Hepatocyte (in vitro differentiated cells): Measurements from ENCODE around the gene RAB11FIP4. TPM values are rescaled to one million over a fixed set of nuclear protein-coding genes. Genes with fewer than 3 reads are reported as not detected.

Experiments used
- DNase-seq: peaks from one replicate; pipeline ENCODE4 v3.0.0-alpha.2; 2016; ENCODE audit warnings: low spot score
- H2AFZ ChIP-seq: fragments of 200-600 bp; sonication (generic); 2 replicates; pipeline ENCODE4 v1.6.0; 2016; ENCODE audit warnings: antibody characterized with exemption, mild to moderate bottlenecking
- H3K27ac ChIP-seq: fragments of 200-600 bp; sonication (generic); 2 replicates; pipeline ENCODE4 v1.5.1; 2016; ENCODE audit warnings: mild to moderate bottlenecking
- H3K27me3 ChIP-seq: fragments of 200-600 bp; sonication (generic); 2 replicates; pipeline ENCODE4 v1.6.1; 2016
- H3K36me3 ChIP-seq: fragments of 200-600 bp; sonication (generic); replicated peaks from 2 replicates; pipeline ENCODE4 v1.5.1; 2016; ENCODE audit warnings: low read depth; ENCODE audit not compliant: insufficient read depth
- H3K4me1 ChIP-seq: fragments of 200-600 bp; sonication (generic); 2 replicates; pipeline ENCODE4 v1.5.1; 2016; ENCODE audit warnings: mild to moderate bottlenecking, moderate library complexity; ENCODE audit not compliant: insufficient read depth
- H3K4me2 ChIP-seq: fragments of 200-600 bp; sonication (generic); 2 replicates; pipeline ENCODE4 v1.6.0; 2016
- H3K4me3 ChIP-seq: fragments of 200-600 bp; sonication (generic); 2 replicates; pipeline ENCODE4 v1.5.1; 2016; ENCODE audit warnings: mild to moderate bottlenecking
- H3K79me2 ChIP-seq: fragments of 200-600 bp; sonication (generic); 2 replicates; pipeline ENCODE4 v1.6.0; 2017; ENCODE audit warnings: mild to moderate bottlenecking
- H3K9me2 ChIP-seq: fragments of 200-600 bp; sonication (generic); replicated peaks from 2 replicates; pipeline ENCODE4 v1.6.0; 2017; ENCODE audit warnings: mild to moderate bottlenecking; ENCODE audit not compliant: insufficient read depth
- H3K9me3 ChIP-seq: fragments of 200-600 bp; sonication (generic); 2 replicates; pipeline ENCODE4 v1.5.1; 2016; ENCODE audit warnings: low read depth, mild to moderate bottlenecking
- H4K20me1 ChIP-seq: fragments of 200-600 bp; sonication (generic); 2 replicates; pipeline ENCODE4 v1.6.0; 2016; ENCODE audit warnings: mild to moderate bottlenecking; ENCODE audit not compliant: insufficient read depth, poor library complexity, severe bottlenecking
- EZH2 ChIP-seq: fragments of 200-600 bp; sonication (generic); IDR thresholded peaks from 2 replicates; pipeline ENCODE4 v1.6.1; 2016; ENCODE audit warnings: antibody characterized with exemption, mild to moderate bottlenecking, borderline replicate concordance
- EZH2phosphoT487 ChIP-seq: fragments of 200-600 bp; sonication (generic); IDR thresholded peaks from one replicate; pipeline ENCODE4 v1.6.1; 2018; ENCODE audit warnings: antibody characterized with exemption, mild to moderate bottlenecking, low read depth, moderate library complexity; ENCODE audit not compliant: unreplicated experiment, severe bottlenecking
- WGBS: methylation state at CpG from one replicate; pipeline ENCODE4 v1.1.6; 2016; ENCODE audit warnings: low lambda C conversion rate; ENCODE audit errors: missing lambda C conversion rate; 5-methylcytosine and 5-hydroxymethylcytosine counted together
- polyA plus RNA-seq: library from polyadenylated mRNA; unstranded; fragments of >200 nt; fragmentation: Nextera tagmentation; extraction: Ambion mirVana; gene quantifications from 2 replicates; pipeline ENCODE4 v1.2.1, GENCODE V29; 2016
- total RNA-seq: library from RNA; depleted of rRNA; stranded (reverse); fragments of >200 nt; gene quantifications from 2 replicates; pipeline ENCODE4 v1.2.3, GENCODE V29; 2014
- TF ChIP-seq, protein P1 (sequence below): fragments of 200-600 bp; sonication (generic); IDR thresholded peaks from 2 replicates; pipeline ENCODE4 v1.5.1; 2016; ENCODE audit warnings: antibody characterized with exemption, mild to moderate bottlenecking; ENCODE audit not compliant: poor library complexity

RAB11FIP4 gene
- total and polyA plus RNA-seq, 2 experiments from 2014 or later: 25.8 to 35.6 TPM

DNA sequence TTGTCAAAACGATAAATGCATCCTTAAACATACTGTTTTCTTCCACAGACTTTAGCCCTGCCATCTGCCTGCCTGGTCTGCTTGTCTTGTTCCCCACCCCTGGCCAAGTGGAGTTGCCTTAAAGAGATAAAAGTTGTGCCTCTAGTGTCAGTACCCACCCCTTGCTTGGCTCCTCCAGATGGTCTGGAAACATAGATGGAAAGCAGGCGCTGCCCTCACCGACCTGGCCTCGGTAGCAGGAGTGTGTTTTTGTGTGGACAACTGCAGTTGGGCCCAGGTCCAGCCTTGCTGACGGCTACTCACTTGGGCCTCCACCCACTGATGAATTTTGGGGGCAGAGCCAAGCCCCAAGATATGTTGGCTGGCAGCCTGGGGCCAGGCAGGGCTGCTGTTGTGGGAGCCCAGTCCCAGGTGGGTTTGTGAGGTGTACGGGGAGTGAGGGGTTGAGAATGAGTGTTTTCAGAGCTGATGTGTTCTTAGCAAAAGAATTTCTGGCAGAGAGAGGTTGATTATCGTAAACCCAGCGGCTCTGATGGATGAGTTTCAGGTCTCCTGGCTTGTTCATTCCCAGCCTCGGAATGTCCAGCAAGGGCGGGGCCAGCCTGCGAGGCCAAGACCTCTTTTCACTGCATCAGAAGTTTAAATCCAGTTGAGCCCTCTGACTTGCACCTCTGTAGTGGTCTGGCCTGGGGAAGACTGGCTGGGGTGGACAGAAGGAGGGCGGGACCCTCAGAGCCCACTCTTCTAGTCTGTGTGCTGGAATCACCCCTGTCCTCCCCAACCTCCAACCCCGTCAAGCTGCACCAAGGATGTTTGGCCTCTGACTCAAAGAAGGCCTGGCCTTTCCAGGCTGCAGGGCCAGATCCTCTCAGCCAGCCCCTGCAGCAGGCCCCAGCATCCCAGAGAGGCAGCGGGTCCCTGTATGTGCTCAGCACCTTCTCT is 179.7 kb downstream of the RAB11FIP4 start:
- peaks cover 76% of the 10 kb centered on the region for H3K79me2 ChIP-seq
- H3K4me3 ChIP-seq: no peak overlapping the region
- no peaks in the 10 kb centered on the region for H4K20me1 ChIP-seq
- no peaks in the 10 kb centered on the region for H3K9me2 ChIP-seq
- no peak overlapping the region for H2AFZ ChIP-seq
- peaks cover 4% of the 10 kb centered on the region for H3K4me1 ChIP-seq
- H3K36me3 ChIP-seq: no peaks in the 10 kb centered on the region
- peak; percentile 56 for DNase-seq
- no peaks in the 10 kb centered on the region for H3K27me3 ChIP-seq
- WGBS: 62% methylated on average over 14 of the region's 14 CpGs
- TF ChIP-seq EZH2: no peak
- no peak for TF ChIP-seq EZH2phosphoT487
- TF ChIP-seq, protein P1, sequence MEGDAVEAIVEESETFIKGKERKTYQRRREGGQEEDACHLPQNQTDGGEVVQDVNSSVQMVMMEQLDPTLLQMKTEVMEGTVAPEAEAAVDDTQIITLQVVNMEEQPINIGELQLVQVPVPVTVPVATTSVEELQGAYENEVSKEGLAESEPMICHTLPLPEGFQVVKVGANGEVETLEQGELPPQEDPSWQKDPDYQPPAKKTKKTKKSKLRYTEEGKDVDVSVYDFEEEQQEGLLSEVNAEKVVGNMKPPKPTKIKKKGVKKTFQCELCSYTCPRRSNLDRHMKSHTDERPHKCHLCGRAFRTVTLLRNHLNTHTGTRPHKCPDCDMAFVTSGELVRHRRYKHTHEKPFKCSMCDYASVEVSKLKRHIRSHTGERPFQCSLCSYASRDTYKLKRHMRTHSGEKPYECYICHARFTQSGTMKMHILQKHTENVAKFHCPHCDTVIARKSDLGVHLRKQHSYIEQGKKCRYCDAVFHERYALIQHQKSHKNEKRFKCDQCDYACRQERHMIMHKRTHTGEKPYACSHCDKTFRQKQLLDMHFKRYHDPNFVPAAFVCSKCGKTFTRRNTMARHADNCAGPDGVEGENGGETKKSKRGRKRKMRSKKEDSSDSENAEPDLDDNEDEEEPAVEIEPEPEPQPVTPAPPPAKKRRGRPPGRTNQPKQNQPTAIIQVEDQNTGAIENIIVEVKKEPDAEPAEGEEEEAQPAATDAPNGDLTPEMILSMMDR: no peak
- peak overlapping the region; percentile 69 for H3K27ac ChIP-seq
- H3K4me2 ChIP-seq: peak overlapping the region; percentile 51
- H3K9me3 ChIP-seq: no peaks in the 10 kb centered on the region

DNA sequence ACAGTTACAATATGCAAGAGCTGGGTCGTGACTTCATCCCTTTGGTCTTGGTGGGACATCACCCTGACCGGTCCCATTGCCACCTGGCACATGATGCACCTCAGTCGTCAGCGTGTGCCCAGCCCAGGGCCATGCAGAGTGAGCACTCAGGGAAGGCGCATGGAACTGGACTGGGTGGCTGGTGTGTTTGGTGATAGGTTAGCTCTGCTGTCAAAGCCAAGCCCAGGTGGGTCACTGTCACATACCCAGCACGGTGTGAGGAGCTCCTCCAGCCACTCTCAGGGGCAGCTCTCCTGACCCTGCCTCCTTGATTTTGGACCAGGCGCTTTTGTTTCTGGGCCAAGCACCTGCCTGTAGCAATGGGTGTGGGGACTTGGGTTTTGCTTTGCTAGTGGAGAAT is 180.9 kb downstream of the RAB11FIP4 start:
- Histone ChIP-seq H3K27ac (peak overlapping the region; percentile 69), H3K4me1 (peaks cover 4% of the 10 kb centered on the region), H3K4me2 (no peak overlapping the region), H3K36me3 (no peaks in the 10 kb centered on the region), H2AFZ (no peak overlapping the region), H3K27me3 (no peaks in the 10 kb centered on the region), H4K20me1 (no peaks in the 10 kb centered on the region), H3K9me3 (no peaks in the 10 kb centered on the region), H3K9me2 (no peaks in the 10 kb centered on the region), H3K4me3 (no peak overlapping the region), H3K79me2 (peaks cover 69% of the 10 kb centered on the region)
- no peak for DNase-seq
- TF ChIP-seq, protein P1: no peak
- no peak for TF ChIP-seq EZH2
- no peak for TF ChIP-seq EZH2phosphoT487
- WGBS: 95% methylated on average over 7 of the region's 7 CpGs

DNA sequence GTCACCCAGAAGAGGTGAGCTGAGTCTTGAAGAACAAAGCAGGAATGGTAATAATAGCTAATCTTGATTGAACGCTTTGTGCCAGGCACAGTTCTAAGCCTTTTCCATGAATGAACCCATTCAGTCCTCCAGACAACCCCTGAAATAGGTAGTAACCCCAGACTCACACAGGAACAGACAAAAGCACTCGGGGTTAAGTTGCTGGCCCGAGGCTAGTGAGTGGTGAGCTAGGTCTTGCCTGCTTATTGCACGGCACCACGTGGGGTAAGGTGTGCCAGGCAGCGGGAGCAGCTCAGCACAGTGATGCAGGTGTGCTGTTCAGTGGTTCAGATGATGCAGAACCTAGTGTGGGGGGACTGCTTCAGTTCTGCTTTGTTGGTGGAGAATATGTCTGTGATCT is 181.6 kb downstream of the RAB11FIP4 start:
- Histone ChIP-seq H4K20me1 (no peaks in the 10 kb centered on the region), H3K27me3 (no peaks in the 10 kb centered on the region), H3K27ac (no peak overlapping the region), H3K9me3 (no peaks in the 10 kb centered on the region), H3K4me2 (no peak overlapping the region), H3K9me2 (no peaks in the 10 kb centered on the region), H2AFZ (no peak overlapping the region), H3K36me3 (no peaks in the 10 kb centered on the region), H3K4me3 (no peak overlapping the region), H3K79me2 (peaks cover 64% of the 10 kb centered on the region), H3K4me1 (peaks cover 4% of the 10 kb centered on the region)
- DNase-seq: no peak
- 85% methylated on average over 6 of the region's 6 CpGs for WGBS
- TF ChIP-seq EZH2 (no peak), EZH2phosphoT487 (no peak)
- TF ChIP-seq, protein P1: no peak
